ENCODE results near the gene RPS2. TPM values are rescaled to one million over a fixed set of nuclear protein-coding genes. Genes with fewer than 3 reads are reported as not detected.

The RPS2 gene
- total RNA-seq, 2 experiments from 2014 or later = 5,351 to 6,287 TPM

- CTCF ChIA-PET = no interaction called here
- ATAC-seq = no peak
Measured at GRCh38 chr16:1974157-1975070, 9.8 kb upstream of the RPS2 start.

GRCh38 chr16:1973461-1974156 is 9.0 kb upstream of the RPS2 start:
- Mint-ChIP-seq H3K27me3 (no peaks in the 10 kb centered on the region), H3K4me3 (peak overlapping the region; percentile 10), H3K4me1 (peaks cover 16% of the 10 kb centered on the region), H3K9me3 (ENCODE audit: low read depth) (no peaks in the 10 kb centered on the region), H3K36me3 (ENCODE audit: low read depth) (peaks cover 37% of the 10 kb centered on the region), H3K27ac (no peak overlapping the region)
- intact Hi-C loops (cut with DNase I, micrococcal nuclease) = loop anchor here (2.0 to 5.0 kb wide), 2 partner anchors 15 to 294 kb away; partner anchors contain the start of genes RNPS1 (in 1 of the 2) and SYNGR3 (in 1 of the 2)
- DNase-seq (no peak), ATAC-seq (no peak)
- ChIA-PET POLR2A (no interaction called here), CTCF (no interaction called here)

More at GRCh38 chr16:1974157-1975070, 9.8 kb upstream of the RPS2 start:
- no peak overlapping the region for H3K4me3 Mint-ChIP-seq
- H3K27ac Mint-ChIP-seq = no peak overlapping the region
- peaks cover 16% of the 10 kb centered on the region for H3K4me1 Mint-ChIP-seq
- no peaks in the 10 kb centered on the region for H3K9me3 Mint-ChIP-seq (ENCODE audit: low read depth)
- H3K36me3 Mint-ChIP-seq (ENCODE audit: low read depth) = peaks cover 39% of the 10 kb centered on the region
- H3K27me3 Mint-ChIP-seq = no peaks in the 10 kb centered on the region
- intact Hi-C loops (cut with DNase I, micrococcal nuclease) = loop anchor here in 1 of 2 experiments (5.0 kb wide), 1 partner anchor 293 kb away; the partner anchor contains the start of gene RNPS1
- POLR2A ChIA-PET = interaction anchor here (1.2 kb wide), 1 partner anchor 10 kb away, joined by 5 read pairs; the partner anchor contains the start of gene RPS2
- DNase-seq = no peak

GRCh38 chr16:1972490-1972877 is 7.9 kb upstream of the RPS2 start:
- POLR2A ChIA-PET = interaction anchor here (0.8 to 2.3 kb wide), 2 partner anchors 12 to 29 kb away, joined by 5 to 14 read pairs; partner anchors contain the start of gene MSRB1
- DNase-seq (peak; percentile 47), ATAC-seq (peak; percentile 3)
- Mint-ChIP-seq H3K9me3 (ENCODE audit: low read depth) (no peaks in the 10 kb centered on the region), H3K4me1 (peaks cover 16% of the 10 kb centered on the region), H3K27ac (peak overlapping the region; percentile 31), H3K27me3 (no peaks in the 10 kb centered on the region), H3K36me3 (ENCODE audit: low read depth) (peaks cover 36% of the 10 kb centered on the region), H3K4me3 (peak overlapping the region; percentile 99)
- CTCF ChIA-PET = interaction anchor here (0.9 to 1.0 kb wide), 2 partner anchors 10 to 12 kb away, joined by 3 read pairs; partner anchors contain the start of gene GFER
- intact Hi-C loops (cut with DNase I, micrococcal nuclease) = loop anchor here (1.0 to 5.0 kb wide), 6 partner anchors 12 to 552 kb away; partner anchors contain the start of genes GFER (in 1 of the 2), NTHL1 (in 1 of the 2), RNPS1 (in 1 of the 2) and SYNGR3 (in 1 of the 2)

- DNase-seq (peak; percentile 98), ATAC-seq (peak; percentile 97)
- intact Hi-C loops (cut with DNase I, micrococcal nuclease) = loop anchor here (1.0 to 5.0 kb wide), 10 partner anchors 12 to 552 kb away; partner anchors contain the start of genes MSRB1 (in 2 of the 2), E4F1 (in 1 of the 2), GFER (in 1 of the 2) and NTHL1 (in 1 of the 2)
- Mint-ChIP-seq H3K9me3 (ENCODE audit: low read depth) (no peaks in the 10 kb centered on the region), H3K4me3 (peak within 1 kb of the TSS; percentile 99), H3K27me3 (no peaks in the 10 kb centered on the region), H3K27ac (peak within 1 kb of the TSS; percentile 99), H3K36me3 (ENCODE audit: low read depth) (peaks cover 33% of the 10 kb centered on the region), H3K4me1 (peaks cover 16% of the 10 kb centered on the region)
- ChIA-PET POLR2A (interaction anchor here (0.8 to 2.3 kb wide), 4 partner anchors 11 to 189 kb away, joined by 5 to 14 read pairs (median 7); partner anchors contain the start of genes MSRB1, NUBP2, SPSB3 and TRAF7), CTCF (interaction anchor here (0.9 to 1.8 kb wide), 5 partner anchors 11 to 29 kb away, joined by 3 to 8 read pairs (median 4); partner anchors contain the start of genes GFER and MSRB1)
Measured at GRCh38 chr16:1971796-1972489, 7.3 kb upstream of the RPS2 start, which contains the start of gene TBL3. Gene TBL3, plus strand, starts transcription at chr16:1972053. Its CDS starts 112 bp downstream, at chr16:1972165.

- H3K4me1 Mint-ChIP-seq = peaks cover 26% of the 10 kb centered on the region
- ChIA-PET CTCF (no interaction called here), POLR2A (no interaction called here)
- H3K27me3 Mint-ChIP-seq = no peaks in the 10 kb centered on the region
- no peak overlapping the region for H3K27ac Mint-ChIP-seq
- no peak overlapping the region for H3K4me3 Mint-ChIP-seq
- intact Hi-C loops (cut with DNase I, micrococcal nuclease) = no loop called here
- DNase-seq (no peak), ATAC-seq (no peak)
- no peaks in the 10 kb centered on the region for H3K9me3 Mint-ChIP-seq (ENCODE audit: low read depth)
- H3K36me3 Mint-ChIP-seq (ENCODE audit: low read depth) = peaks cover 37% of the 10 kb centered on the region
Measured at GRCh38 chr16:1968146-1968953, 3.7 kb upstream of the RPS2 start.

- ATAC-seq (no peak), DNase-seq (no peak)
- peak within 1 kb of the TSS; percentile 94 for H3K27ac Mint-ChIP-seq
- ChIA-PET CTCF (interaction anchor here (0.7 to 1.1 kb wide), 2 partner anchors 21 to 38 kb away, joined by 3 read pairs; no protein-coding TSS in a partner anchor), POLR2A (interaction anchor here (0.6 to 0.8 kb wide), 3 partner anchors 24 to 187 kb away, joined by 3 read pairs; partner anchors contain the start of gene MSRB1)
- H3K36me3 Mint-ChIP-seq (ENCODE audit: low read depth) = peaks cover 48% of the 10 kb centered on the region
- H3K4me3 Mint-ChIP-seq = peak within 1 kb of the TSS; percentile 96
- H3K9me3 Mint-ChIP-seq (ENCODE audit: low read depth) = no peaks in the 10 kb centered on the region
- peaks cover 33% of the 10 kb centered on the region for H3K4me1 Mint-ChIP-seq
- no peaks in the 10 kb centered on the region for H3K27me3 Mint-ChIP-seq
- intact Hi-C loops (cut with DNase I, micrococcal nuclease) = no loop called here
Measured at GRCh38 chr16:1966460-1966859, 1.8 kb upstream of the RPS2 start, which contains the start of gene RNF151. Gene RNF151, plus strand, starts transcription at chr16:1966856. Its CDS starts 26 bp downstream, at chr16:1966882.

- H3K36me3 Mint-ChIP-seq (ENCODE audit: low read depth) = peaks cover 49% of the 10 kb centered on the region
- POLR2A ChIA-PET = interaction anchor here (0.6 to 1.4 kb wide), 20 partner anchors 16 to 787 kb away, joined by 3 to 14 read pairs (median 4); partner anchors contain the start of genes GFER, JPT2, MSRB1 and NOXO1
- ATAC-seq = no peak
- intact Hi-C loops (cut with DNase I, micrococcal nuclease) = loop anchor here in 1 of 2 experiments (2.0 kb wide), 2 partner anchors 81 to 353 kb away; partner anchors contain the start of genes CRAMP1, IFT140, NTHL1 and TSC2
- H3K4me3 Mint-ChIP-seq = peak overlapping the region; percentile 96
- no peaks in the 10 kb centered on the region for H3K9me3 Mint-ChIP-seq (ENCODE audit: low read depth)
- CTCF ChIA-PET = interaction anchor here (0.7 to 1.4 kb wide), 5 partner anchors 20 to 183 kb away, joined by 3 to 4 read pairs (median 3); partner anchors contain the start of genes NUBP2, SPSB3 and TSC2
- no peak for DNase-seq
- peak overlapping the region; percentile 94 for H3K27ac Mint-ChIP-seq
- H3K27me3 Mint-ChIP-seq = no peaks in the 10 kb centered on the region
- peaks cover 35% of the 10 kb centered on the region for H3K4me1 Mint-ChIP-seq
Measured at GRCh38 chr16:1965396-1966001, 873 bp upstream of the RPS2 start.

- peaks cover 38% of the 10 kb centered on the region for H3K4me1 Mint-ChIP-seq
- ChIA-PET POLR2A (interaction anchor here (0.7 to 1.4 kb wide), 16 partner anchors 11 to 789 kb away, joined by 3 to 14 read pairs (median 4); partner anchors contain the start of genes EME2, GFER, MAPK8IP3 and MRPS34), CTCF (interaction anchor here (0.6 to 1.4 kb wide), 4 partner anchors 11 to 181 kb away, joined by 3 to 5 read pairs (median 4); partner anchors contain the start of genes NUBP2, SPSB3 and TSC2)
- H3K4me3 Mint-ChIP-seq = peak overlapping the region; percentile 96
- H3K9me3 Mint-ChIP-seq (ENCODE audit: low read depth) = no peaks in the 10 kb centered on the region
- H3K27me3 Mint-ChIP-seq = no peaks in the 10 kb centered on the region
- DNase-seq = peak; percentile 36
- ATAC-seq = peak; percentile 0
- intact Hi-C loops (cut with DNase I, micrococcal nuclease) = loop anchor here (1.0 to 5.0 kb wide), 9 partner anchors 21 to 655 kb away; partner anchors contain the start of genes CRAMP1 (in 1 of the 2), FAHD1 (in 1 of the 2), IFT140 (in 1 of the 2) and MSRB1 (in 1 of the 2)
- peaks cover 53% of the 10 kb centered on the region for H3K36me3 Mint-ChIP-seq (ENCODE audit: low read depth)
- peak overlapping the region; percentile 99 for H3K27ac Mint-ChIP-seq
Measured at GRCh38 chr16:1963806-1964505, 670 bp downstream of the RPS2 start.

Data from activated CD4-positive, alpha-beta T cell treated with anti-CD3 and anti-CD28 coated beads for 36 hours (primary cell).